ENCODE results near the gene PILRA.
"Not testable (repeated sequence)": the region's sequence is repeated elsewhere in the genome, so short reads cannot be mapped to it uniquely, and the experiment has no call there.

Gene PILRA

GRCh38 chr7:100380196-100380595 is 6.9 kb downstream of the PILRA start:
- no peak for DNase-seq (ENCODE audit: low read depth, low spot score)

DNA sequence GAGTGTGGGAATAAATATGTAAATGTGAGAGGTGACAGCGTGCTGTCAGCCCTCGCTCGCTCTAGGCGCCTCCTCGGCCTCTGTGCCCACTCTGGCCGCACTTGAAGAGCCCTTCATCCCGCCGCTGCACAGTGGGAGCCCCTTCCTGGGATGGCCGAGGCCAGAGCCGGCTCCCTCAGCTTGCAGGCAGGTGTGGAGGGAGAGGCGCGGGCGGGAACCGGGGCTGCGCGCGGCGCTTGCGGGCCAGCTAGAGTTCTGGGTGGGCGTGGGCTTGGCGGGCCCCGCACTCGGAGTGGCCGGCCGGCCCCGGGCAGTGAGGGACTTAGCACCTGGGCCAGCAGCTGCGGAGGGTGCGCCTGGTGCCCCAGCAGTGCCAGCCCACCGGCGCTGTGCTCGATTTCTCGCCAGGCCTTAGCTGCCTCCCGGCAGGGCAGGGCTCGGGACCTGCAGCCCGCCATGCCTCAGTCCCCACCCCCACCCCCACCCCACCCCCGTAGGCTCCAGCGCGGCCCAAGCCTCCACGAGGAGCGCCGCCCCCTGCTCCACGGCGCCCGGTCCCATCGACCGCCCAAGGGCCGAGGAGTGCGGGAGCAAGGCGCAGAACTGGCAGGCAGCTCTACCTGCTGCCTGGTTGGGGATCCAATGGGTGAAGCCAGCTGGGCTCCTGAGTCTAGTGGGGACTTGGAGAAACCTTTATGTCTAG is 8.4 kb downstream of the PILRA start:
- not testable (repeated sequence) for DNase-seq (ENCODE audit: low read depth, low spot score)

DNA sequence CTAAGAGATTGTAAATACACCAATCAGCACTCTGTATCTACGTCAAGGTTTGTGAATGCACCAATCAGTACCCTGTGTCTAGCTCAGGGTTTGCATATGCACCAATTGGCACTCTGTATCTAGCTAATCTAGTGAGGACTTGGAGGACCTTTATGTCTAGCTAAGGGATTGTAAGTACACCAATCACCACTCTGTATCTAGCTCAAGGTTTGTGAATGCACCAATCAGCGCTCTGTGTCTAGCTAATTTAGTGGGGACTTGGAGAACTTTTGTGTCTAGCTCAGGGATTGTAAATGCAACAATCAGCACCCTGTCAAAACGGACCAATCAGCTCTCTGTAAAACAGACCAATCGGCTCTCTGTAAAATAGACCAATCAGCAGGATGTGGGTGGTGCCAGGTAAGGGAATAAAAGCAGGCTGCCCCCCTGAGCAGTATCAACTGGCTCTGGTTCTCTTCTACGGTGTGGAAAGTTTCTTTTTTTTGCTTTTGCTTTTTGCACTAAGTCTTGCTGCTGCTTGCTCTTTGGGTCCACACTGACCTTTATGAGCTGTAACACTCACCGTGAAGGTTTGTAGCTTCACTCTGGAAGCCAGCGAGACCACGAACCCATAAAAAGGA is 9.1 kb downstream of the PILRA start:
- DNase-seq (ENCODE audit: low read depth, low spot score), result not testable (repeated sequence)

DNA sequence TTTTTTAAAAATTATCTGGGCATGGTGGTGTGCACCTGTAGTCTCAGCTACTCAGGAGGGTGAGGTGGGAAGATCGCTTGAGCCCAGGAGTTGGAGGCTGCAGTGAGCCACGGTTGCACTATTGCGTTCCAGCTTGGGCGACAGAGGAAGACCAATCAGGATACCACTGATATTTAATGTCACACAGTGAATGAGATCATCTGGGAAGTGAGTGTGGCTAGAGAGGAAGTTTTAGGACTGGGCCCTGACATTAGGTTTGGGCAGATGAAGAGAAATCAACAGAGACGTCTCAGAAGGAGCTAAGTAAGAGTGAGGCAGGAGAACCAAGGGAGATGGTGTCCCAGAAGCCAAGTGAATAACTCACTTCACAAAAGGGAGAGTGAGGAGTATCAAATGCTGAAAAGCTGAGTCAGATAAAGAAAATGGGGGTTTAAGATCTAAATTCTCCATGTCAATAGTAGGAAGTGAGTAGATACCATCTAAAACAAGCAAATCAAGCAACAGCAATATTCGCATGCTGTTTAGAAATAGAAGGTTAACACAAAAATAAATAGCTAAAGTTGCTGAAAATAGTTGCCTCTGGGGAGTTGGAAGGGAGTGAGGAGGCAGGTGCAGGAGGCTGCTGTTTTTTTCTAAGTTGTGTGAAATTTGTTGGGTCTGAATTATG is 11.5 kb downstream of the PILRA start:
- no peak for DNase-seq (ENCODE audit: low read depth, low spot score)

DNA sequence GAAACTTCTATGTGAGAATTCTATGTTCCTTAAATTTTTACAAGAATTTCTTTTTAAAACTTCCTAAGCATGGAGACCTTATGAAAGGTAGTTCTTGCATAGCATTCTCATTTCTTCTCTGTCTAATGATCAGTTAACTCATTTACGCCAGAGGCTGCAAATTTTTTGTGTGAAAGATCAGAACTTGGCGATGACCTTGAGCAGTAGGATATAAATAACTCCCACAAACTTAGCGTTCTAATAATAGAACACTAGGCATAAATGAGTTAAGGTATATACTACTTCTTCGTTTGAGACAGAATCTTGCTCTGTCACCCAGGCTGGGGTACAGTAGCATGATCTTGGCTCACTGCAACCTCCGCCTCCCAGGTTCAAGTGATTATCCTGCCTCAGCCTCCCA is 13.7 kb downstream of the PILRA start:
- DNase-seq (ENCODE audit: low read depth, low spot score), result no peak

- no peak for DNase-seq (ENCODE audit: low read depth, low spot score)
These were observed 14.4 kb downstream of the PILRA start for GRCh38 chr7:100387695-100388094.

- DNase-seq (ENCODE audit: low read depth, low spot score), result no peak
These were observed 16.3 kb downstream of the PILRA start for GRCh38 chr7:100389437-100390088.

DNA sequence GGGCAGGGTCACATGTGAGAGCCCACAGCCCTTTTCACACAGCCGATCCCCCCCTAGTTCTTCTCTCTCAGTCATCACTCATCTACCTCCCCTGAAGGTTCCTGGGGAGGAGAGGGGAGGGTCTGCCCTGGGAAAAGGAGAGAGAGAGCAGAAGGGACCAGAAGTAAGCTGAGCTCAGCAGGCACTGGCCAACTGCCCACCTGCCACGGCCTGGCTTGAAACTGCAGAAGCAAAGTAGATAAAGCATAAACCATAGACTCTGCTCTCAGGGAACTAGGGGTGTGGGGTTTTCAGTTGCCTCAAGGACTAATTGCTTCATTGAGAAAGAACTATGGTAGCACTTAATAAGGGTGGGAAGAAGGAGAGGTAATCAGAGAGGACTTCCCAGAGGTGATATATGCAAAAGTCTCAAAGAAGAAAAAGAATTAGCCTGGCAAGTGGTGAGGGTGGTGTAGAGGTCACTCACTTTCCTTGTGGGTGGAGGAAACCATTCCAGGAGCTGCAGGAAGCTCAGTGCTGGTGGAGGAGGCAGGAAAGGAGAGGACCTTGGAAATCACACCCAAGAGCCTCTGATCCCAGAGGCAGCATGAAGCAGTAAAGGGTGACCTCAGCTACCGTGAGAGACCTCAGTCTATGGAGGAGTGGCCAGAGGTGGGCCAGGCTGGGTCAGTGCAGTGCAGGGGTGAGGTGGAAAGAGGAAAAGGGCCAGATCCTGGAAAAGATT is 17.2 kb downstream of the PILRA start:
- DNase-seq (ENCODE audit: low read depth, low spot score), result no peak

GRCh38 chr7:100393233-100393905 is 20.1 kb downstream of the PILRA start:
- no peak for DNase-seq (ENCODE audit: low read depth, low spot score)

DNA sequence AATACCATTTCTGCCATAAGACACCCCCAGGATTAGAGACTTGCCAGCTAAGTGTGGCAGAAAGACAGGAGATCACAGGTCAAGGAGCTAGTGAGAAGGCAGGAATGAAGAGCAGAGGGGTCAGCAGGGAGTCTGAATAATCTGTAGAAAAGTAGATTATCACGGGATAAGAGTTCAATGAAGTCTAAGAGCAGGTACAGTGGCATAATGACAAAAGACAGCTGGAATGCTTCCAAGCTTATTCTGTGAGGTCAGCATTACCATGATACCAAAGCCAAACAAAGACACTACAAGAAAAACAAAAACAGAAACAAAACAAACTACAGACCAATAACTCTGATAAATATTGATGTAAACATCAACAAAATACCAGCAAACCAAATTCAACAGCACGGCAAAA is 20.8 kb downstream of the PILRA start:
- DNase-seq (ENCODE audit: low read depth, low spot score), result no peak

GRCh38 chr7:100396421-100396982 is 23.2 kb downstream of the PILRA start:
- no peak for DNase-seq (ENCODE audit: low read depth, low spot score)

DNA sequence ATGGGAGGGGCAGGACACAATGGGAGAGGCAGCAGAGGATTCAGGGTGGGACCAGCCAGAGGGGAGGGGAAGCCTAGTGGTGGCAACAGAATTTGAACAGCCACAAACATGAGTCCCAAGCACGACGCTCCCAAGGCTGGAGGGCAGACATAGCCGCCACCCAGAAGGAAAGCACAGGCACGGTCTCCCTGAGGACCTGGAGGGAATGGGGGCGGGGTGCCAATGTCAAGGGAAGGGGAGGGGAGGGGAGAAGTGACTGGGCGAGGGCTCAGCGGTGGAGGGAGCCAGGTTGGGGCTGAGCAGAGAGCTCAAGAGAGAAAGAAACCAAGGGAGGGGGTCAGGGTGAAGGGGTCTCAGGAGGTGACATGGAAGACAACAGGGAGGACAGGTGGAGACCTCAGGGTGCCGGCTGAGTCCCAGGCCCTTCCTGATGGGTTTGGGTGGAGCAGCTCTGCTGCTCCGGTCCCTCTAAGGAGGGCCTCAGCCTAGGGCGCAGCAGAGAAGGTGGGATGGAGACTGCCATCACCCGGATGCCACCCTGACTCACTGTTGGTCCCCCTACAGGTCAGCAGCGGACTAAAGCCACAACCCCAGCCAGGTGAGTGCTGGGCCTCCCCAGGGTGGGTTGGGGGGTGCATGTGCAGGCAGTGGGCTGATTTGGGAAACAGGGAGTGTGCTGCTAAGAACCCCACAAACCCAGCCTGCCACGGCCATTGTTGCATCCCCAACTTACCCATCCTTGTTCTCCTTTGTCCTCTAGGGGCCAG is 24.2 kb downstream of the PILRA start:
- no peak for DNase-seq (ENCODE audit: low read depth, low spot score)

DNA sequence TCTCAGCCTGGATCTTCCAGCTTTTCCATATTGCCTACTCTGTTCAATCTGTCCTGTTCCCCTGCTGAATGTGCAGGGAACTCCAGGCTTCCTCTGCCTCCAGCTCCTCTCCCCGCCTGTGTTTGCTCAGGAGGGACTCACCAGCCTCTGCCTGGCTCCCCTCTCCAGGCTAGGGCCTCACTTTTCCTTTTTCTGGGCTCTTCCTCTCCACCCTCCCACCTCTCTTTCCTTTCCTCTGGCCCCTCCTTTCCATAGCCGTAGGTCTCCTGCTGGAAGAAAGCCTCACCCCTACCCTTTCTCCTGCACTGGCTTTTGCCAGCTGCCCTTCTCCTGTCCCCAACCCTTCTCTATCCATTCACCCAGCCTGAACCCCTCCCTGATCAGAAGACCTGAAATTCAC is 25.0 kb downstream of the PILRA start:
- no peak for DNase-seq (ENCODE audit: low read depth, low spot score)

GRCh38 chr7:100400041-100400440 is 26.8 kb downstream of the PILRA start:
- DNase-seq (ENCODE audit: low read depth, low spot score), result no peak

GRCh38 chr7:100400656-100401055 is 27.4 kb downstream of the PILRA start:
- no peak for DNase-seq (ENCODE audit: low read depth, low spot score)

DNA sequence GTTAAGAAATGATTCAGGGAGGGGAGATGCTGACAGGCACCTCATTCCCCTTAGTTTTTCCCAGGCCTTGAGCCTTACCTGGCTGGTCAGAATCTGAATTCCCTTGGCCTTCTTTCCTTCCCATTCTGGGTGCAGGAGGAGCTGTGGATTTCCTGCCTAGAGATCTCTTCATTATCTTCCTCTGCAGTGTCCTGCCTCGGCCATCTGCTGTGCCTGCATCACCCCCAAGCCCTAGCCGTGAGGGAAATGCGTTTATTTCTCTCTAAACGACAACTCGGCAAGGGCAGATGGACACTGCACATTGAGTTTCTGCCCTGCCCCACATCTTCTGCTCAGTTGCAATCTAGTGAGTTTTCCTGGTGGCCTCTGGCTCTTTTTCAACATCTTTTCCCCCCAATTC is 28.5 kb downstream of the PILRA start:
- no peak for DNase-seq (ENCODE audit: low read depth, low spot score)

- DNase-seq (ENCODE audit: low read depth, low spot score), result no peak
These were observed 29.0 kb downstream of the PILRA start for GRCh38 chr7:100402241-100402640.

DNA sequence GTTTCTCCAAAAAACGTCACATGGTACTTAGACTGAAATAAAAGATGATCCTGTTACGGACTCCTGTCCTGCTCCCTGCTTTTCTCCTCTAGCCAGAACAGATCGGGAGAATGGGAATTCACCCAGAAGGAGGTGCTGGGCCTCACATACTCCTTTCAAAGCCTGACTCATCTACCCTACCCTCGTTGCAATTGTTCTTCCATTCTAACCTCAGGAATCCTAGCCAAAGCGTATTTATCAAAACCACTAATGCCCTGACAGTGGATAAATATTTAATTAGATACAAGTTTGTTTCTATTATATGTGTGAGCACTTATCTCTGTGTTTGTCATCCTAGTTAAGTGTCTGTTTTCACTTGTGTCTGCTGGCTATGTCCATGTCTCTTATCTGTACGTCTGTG is 33.5 kb downstream of the PILRA start:
- no peak for DNase-seq (ENCODE audit: low read depth, low spot score)

- no peak for DNase-seq (ENCODE audit: low read depth, low spot score)
These were observed 34.2 kb downstream of the PILRA start for GRCh38 chr7:100407285-100408180.
